Subcutaneous abdominal adipose tissue (tissue), 5 donors: ENCODE results near the gene EGR4.

Experiments
- H3K27ac ChIP-seq: one replicate; pipeline ENCODE4 v1.7.0; 2013; ENCODE audit warnings: low read depth, mild to moderate bottlenecking, inconsistent platforms, low read length, moderate library complexity
- H3K27me3 ChIP-seq, 5 donors: one replicate each; pipeline ENCODE4 v1.7.0; 2013; ENCODE audit warnings: low read length in 5 of 5, inconsistent platforms in 1 of 5; ENCODE audit not compliant: control insufficient read depth in 5 of 5, insufficient read depth in 4 of 5
- H3K36me3 ChIP-seq, 5 donors: one replicate each; pipeline ENCODE4 v1.7.0; 2013; ENCODE audit warnings: low read length in 5 of 5; ENCODE audit not compliant: control insufficient read depth in 5 of 5, insufficient read depth in 5 of 5
- H3K4me1 ChIP-seq, 5 donors: one replicate each; pipeline ENCODE4 v1.7.0; 2013; ENCODE audit warnings: low read length in 5 of 5, mild to moderate bottlenecking in 3 of 5, moderate library complexity in 1 of 5; ENCODE audit not compliant: control insufficient read depth in 5 of 5, insufficient read depth in 5 of 5
- H3K4me3 ChIP-seq, 5 donors: one replicate each; pipeline ENCODE4 v1.7.0; 2013; ENCODE audit warnings: low read length in 5 of 5, low read depth in 1 of 5
- H3K9ac ChIP-seq, 5 donors: one replicate each; pipeline ENCODE4 v1.7.0; 2013; ENCODE audit warnings: low read length in 5 of 5, mild to moderate bottlenecking in 4 of 5, moderate library complexity in 3 of 5
- H3K9me3 ChIP-seq, 5 donors: one replicate each; pipeline ENCODE4 v1.7.0; 2013; ENCODE audit warnings: low read length in 5 of 5; ENCODE audit not compliant: control insufficient read depth in 5 of 5
- donor health status: healthy.
- donor health status: healthy.
- donor health status: healthy.
- donor health status: healthy.
- donor health status: healthy.

Gene EGR4

GRCh38 chr2:73253400-73253799 is 39.9 kb downstream of the EGR4 start:
- Histone ChIP-seq H3K9ac (no peak overlapping the region), H3K9me3 (no peaks in the 10 kb centered on the region), H3K27ac (no peak overlapping the region), H3K36me3 (peaks cover 8 to 71% (median 60%) of the 10 kb centered on the region in 5 donors), H3K4me3 (no peak overlapping the region), H3K4me1 (peaks cover 0 to 5% (median 5%) of the 10 kb centered on the region in 5 donors), H3K27me3 (no peaks in the 10 kb centered on the region)

- Histone ChIP-seq H3K9ac (no peak overlapping the region), H3K27me3 (no peaks in the 10 kb centered on the region), H3K27ac (no peak overlapping the region), H3K4me3 (no peak overlapping the region), H3K36me3 (peaks cover 11 to 80% (median 68%) of the 10 kb centered on the region in 5 donors), H3K9me3 (no peaks in the 10 kb centered on the region), H3K4me1 (peaks cover 0 to 5% (median 5%) of the 10 kb centered on the region in 5 donors)
Measured at GRCh38 chr2:73252238-73253027, 40.9 kb downstream of the EGR4 start.

- no peak overlapping the region for H3K9ac ChIP-seq
- peaks cover 0 to 5% (median 5%) of the 10 kb centered on the region in 5 donors for H3K4me1 ChIP-seq
- H3K4me3 ChIP-seq, result no peak overlapping the region
- peaks cover 22 to 93% (median 80%) of the 10 kb centered on the region in 5 donors for H3K36me3 ChIP-seq
- no peaks in the 10 kb centered on the region for H3K9me3 ChIP-seq
- no peaks in the 10 kb centered on the region for H3K27me3 ChIP-seq
- no peak overlapping the region for H3K27ac ChIP-seq
Measured at GRCh38 chr2:73250872-73251846, 42.2 kb downstream of the EGR4 start.

GRCh38 chr2:73249636-73250035 is 43.7 kb downstream of the EGR4 start:
- no peak overlapping the region for H3K9ac ChIP-seq
- H3K27ac ChIP-seq, result no peak overlapping the region
- H3K36me3 ChIP-seq, result peaks cover 38 to 100% (median 96%) of the 10 kb centered on the region in 5 donors
- H3K4me1 ChIP-seq, result no peaks in the 10 kb centered on the region
- no peaks in the 10 kb centered on the region for H3K9me3 ChIP-seq
- no peaks in the 10 kb centered on the region for H3K27me3 ChIP-seq
- no peak overlapping the region for H3K4me3 ChIP-seq

- Histone ChIP-seq H3K4me1 (no peaks in the 10 kb centered on the region), H3K27me3 (no peaks in the 10 kb centered on the region), H3K27ac (no peak overlapping the region), H3K4me3 (no peak overlapping the region), H3K9ac (no peak overlapping the region), H3K36me3 (peaks cover 43 to 96% (median 91%) of the 10 kb centered on the region in 5 donors), H3K9me3 (no peaks in the 10 kb centered on the region)
Measured at GRCh38 chr2:73246850-73247249, 46.5 kb downstream of the EGR4 start.

- Histone ChIP-seq H3K4me3 (no peak overlapping the region), H3K9ac (no peak overlapping the region), H3K9me3 (no peaks in the 10 kb centered on the region), H3K27me3 (no peaks in the 10 kb centered on the region), H3K36me3 (peaks cover 52 to 88% (median 82%) of the 10 kb centered on the region in 5 donors), H3K27ac (no peak overlapping the region), H3K4me1 (peaks cover 0 to 3% (median 1%) of the 10 kb centered on the region in 5 donors)
Measured at GRCh38 chr2:73244580-73244979, 48.8 kb downstream of the EGR4 start.

GRCh38 chr2:73243884-73244570 is 49.3 kb downstream of the EGR4 start:
- Histone ChIP-seq H3K9ac (no peak overlapping the region), H3K9me3 (no peaks in the 10 kb centered on the region), H3K36me3 (peaks cover 48 to 86% (median 79%) of the 10 kb centered on the region in 5 donors)

More at GRCh38 chr2:73243884-73244570, 49.3 kb downstream of the EGR4 start:
- no peak overlapping the region for H3K27ac ChIP-seq
- peaks cover 0 to 7% (median 6%) of the 10 kb centered on the region in 5 donors for H3K4me1 ChIP-seq
- H3K4me3 ChIP-seq, result no peak overlapping the region
- no peaks in the 10 kb centered on the region for H3K27me3 ChIP-seq
